GM12878 (cell line): ENCODE results near the gene THAP9. TPM values are rescaled to one million over a fixed set of nuclear protein-coding genes. Genes with fewer than 3 reads are reported as not detected.
A peak's percentile ranks its signal among the peaks of the same experiment; 100 is the strongest.

Experiments used
- CHD2 ChIP-seq: IDR thresholded peaks from 2 replicates; pipeline ENCODE4 v1.6.1; 2011; ENCODE audit warnings: low read depth, low read length, improper control_type of control experiment, borderline replicate concordance
- CREM ChIP-seq: IDR thresholded peaks from 2 replicates; pipeline ENCODE4 v1.6.1; 2014; ENCODE audit warnings: antibody characterized with exemption, low read depth
- CUX1 ChIP-seq: IDR thresholded peaks from 2 replicates; pipeline ENCODE4 v1.6.1; 2012; ENCODE audit warnings: improper control_type of control experiment, low read depth, low read length; ENCODE audit not compliant: insufficient replicate concordance
- ETV6 ChIP-seq, 2 experiments: fragments of 450-650 bp in 1 of 2; IDR thresholded peaks in 1 of 2; conservative IDR thresholded peaks in 1 of 2; 2 replicates each; pipeline ENCODE4 v1.6.1; 2014; ENCODE audit warnings: antibody characterized with exemption in 1 of 2, borderline replicate concordance in 1 of 2, low read depth in 1 of 2, mild to moderate bottlenecking in 1 of 2, moderate library complexity in 1 of 2
- EZH2 ChIP-seq: IDR thresholded peaks from 2 replicates; pipeline ENCODE4 v1.6.1; 2012; ENCODE audit warnings: low read depth, mild to moderate bottlenecking, control low read depth, inconsistent platforms, low read length, borderline replicate concordance; ENCODE audit not compliant: control insufficient read depth
- FOXK2 ChIP-seq: fragments of 450-650 bp; IDR thresholded peaks from 2 replicates; pipeline ENCODE4 v1.6.1; 2017; ENCODE audit warnings: mild to moderate bottlenecking, moderate library complexity
- HDAC2 ChIP-seq: fragments of 200-600 bp; sonication (generic); IDR thresholded peaks from 2 replicates; pipeline ENCODE4 v1.6.1; 2017
- JUND ChIP-seq: IDR thresholded peaks from 2 replicates; pipeline ENCODE4 v1.6.1; 2012; ENCODE audit warnings: low read depth, mild to moderate bottlenecking, low read length, improper control_type of control experiment, moderate library complexity
- LARP7 ChIP-seq: fragments of 450-650 bp; IDR thresholded peaks from 2 replicates; pipeline ENCODE4 v1.6.1; 2017; ENCODE audit warnings: mild to moderate bottlenecking
- MLLT1 ChIP-seq: fragments of 450-650 bp; IDR thresholded peaks from 2 replicates; pipeline ENCODE4 v1.6.1; 2016; ENCODE audit warnings: mild to moderate bottlenecking
- NBN ChIP-seq: fragments of 450-650 bp; IDR thresholded peaks from 2 replicates; pipeline ENCODE4 v1.6.1; 2016
- NR2C1 ChIP-seq: fragments of 450-650 bp; IDR thresholded peaks from 2 replicates; pipeline ENCODE4 v1.6.1; 2017; ENCODE audit warnings: antibody characterized with exemption, mild to moderate bottlenecking, moderate library complexity
- PML ChIP-seq: IDR thresholded peaks from 2 replicates; pipeline ENCODE4 v1.6.1; 2012; ENCODE audit warnings: low read length, inconsistent platforms
- POLR2A ChIP-seq: IDR thresholded peaks from 2 replicates; pipeline ENCODE4 v1.6.1; 2011; ENCODE audit warnings: low read depth, mild to moderate bottlenecking, low read length
- POLR2AphosphoS5 ChIP-seq: IDR thresholded peaks from 2 replicates; pipeline ENCODE4 v1.6.1; 2011; ENCODE audit warnings: mild to moderate bottlenecking, low read length, inconsistent platforms
- RAD51 ChIP-seq: fragments of 450-650 bp; IDR thresholded peaks from 2 replicates; pipeline ENCODE4 v1.6.1; 2016; ENCODE audit warnings: moderate library complexity, mild to moderate bottlenecking, inconsistent platforms
- SMAD5 ChIP-seq: IDR thresholded peaks from 2 replicates; pipeline ENCODE4 v1.6.1; 2016; ENCODE audit warnings: antibody characterized with exemption, low read depth
- SMARCA5 ChIP-seq: fragments of 450-650 bp; IDR thresholded peaks from 2 replicates; pipeline ENCODE4 v1.6.1; 2017; ENCODE audit warnings: mild to moderate bottlenecking
- SPI1 ChIP-seq: IDR thresholded peaks from 2 replicates; pipeline ENCODE4 v1.6.1; 2011; ENCODE audit warnings: low read depth, mild to moderate bottlenecking, low read length, moderate library complexity, borderline replicate concordance; ENCODE audit not compliant: insufficient read depth
- SRF ChIP-seq, 2 experiments: IDR thresholded peaks; 2 replicates each; pipeline ENCODE4 v1.6.1; 2011; ENCODE audit warnings: low read depth in 2 of 2, low read length in 2 of 2, mild to moderate bottlenecking in 1 of 2, moderate library complexity in 1 of 2
- SUZ12 ChIP-seq: fragments of 200-600 bp; sonication (generic); IDR thresholded peaks from one replicate; pipeline ENCODE4 v1.6.1; 2018; ENCODE audit warnings: antibody characterized with exemption, mild to moderate bottlenecking; ENCODE audit not compliant: unreplicated experiment
- ZNF207 ChIP-seq: fragments of 450-650 bp; IDR thresholded peaks from 2 replicates; pipeline ENCODE4 v1.6.1; 2014; ENCODE audit warnings: antibody characterized with exemption, mild to moderate bottlenecking, borderline replicate concordance
- ZNF274 ChIP-seq: IDR thresholded peaks from one replicate; pipeline ENCODE4 v1.8.0; 2011; ENCODE audit not compliant: insufficient read length, insufficient read depth
- ZNF622 ChIP-seq: fragments of 450-650 bp; IDR thresholded peaks from 2 replicates; pipeline ENCODE4 v1.6.1; 2017; ENCODE audit warnings: mild to moderate bottlenecking, inconsistent platforms
- polyA plus RNA-seq, 11 experiments: library from polyadenylated mRNA; depleted of rRNA in 4 of 11; unstranded in 6 of 11; stranded (reverse) in 5 of 11; fragments of >200 nt; fragmentation: Nextera tagmentation in 4 of 11; fragmentation: Illumina TruSeq in 1 of 11; extraction: Ambion mirVana in 4 of 11; extraction: Trizol in 1 of 11; gene quantifications; 1 replicate in 1 of 11; 2 replicates in 10 of 11; pipeline versions ENCODE4 v1.2.1 to v1.2.3, GENCODE V29; 2011 to 2016; ENCODE audit warnings: inconsistent platforms in 2 of 11, missing spikeins in 2 of 11, low read depth in 1 of 11
- total RNA-seq, 4 experiments: library from RNA; depleted of rRNA in 3 of 4; stranded (reverse); fragments of >200 nt in 3 of 4; fragmentation: Illumina TruSeq in 1 of 4; extraction: Trizol in 1 of 4; gene quantifications; 2 replicates each; pipeline versions ENCODE4 v1.2.1 to v1.2.3, GENCODE V29; 2013 to 2021

The THAP9 gene
- total and polyA plus RNA-seq, 10 of the 15 experiments (the other 5 are each of a cell fraction or from before 2014, with no cell fraction given): 2.1 to 4.9 (median 3.3) TPM

GRCh38 chr4:82900066-82900410 lies 497 bp upstream of the THAP9 start (continued):
- TF ChIP-seq CUX1: no peak
- TF ChIP-seq LARP7: peak; percentile 37; the same call in 1 of the 2 replicates
- no peak for TF ChIP-seq SMAD5
- no peak for TF ChIP-seq NR2C1
- TF ChIP-seq EZH2: no peak
- no peak for TF ChIP-seq JUND
- peak; percentile 91 for TF ChIP-seq MLLT1
- no peak for TF ChIP-seq ZNF274
- TF ChIP-seq SUZ12: no peak
- no peak for TF ChIP-seq CREM
- TF ChIP-seq PML: no peak
- no peak for TF ChIP-seq RAD51
- no peak for TF ChIP-seq CHD2
- 0 out of 2 replicates have a peak, but pooled peaks have one; percentile 94 for TF ChIP-seq NBN
- TF ChIP-seq POLR2AphosphoS5: no peak
- no peak for TF ChIP-seq HDAC2
- no peak for TF ChIP-seq POLR2A
- peak; percentile 58 for TF ChIP-seq ZNF207
- TF ChIP-seq SPI1: no peak
- TF ChIP-seq SMARCA5: 0 out of 2 replicates have a peak, but pooled peaks have one; percentile 32
- no peak for TF ChIP-seq SRF (IDR thresholded peaks at IDR 0.05; ENCODE audit: low read depth in 2 of 2, low read length in 2 of 2)
- peak in 1 of 2 experiments; percentile 1; a peak in 1 of 4 replicates for TF ChIP-seq ETV6 (conservative IDR thresholded peaks at IDR 0.05 in 1 of 2, IDR thresholded peaks at IDR 0.05 in 1 of 2; ENCODE audit: borderline replicate concordance in 1 of 2, low read depth in 1 of 2)
- TF ChIP-seq ZNF622: no peak
- no peak for TF ChIP-seq FOXK2
